GM13977 (cell line): Measurements from ENCODE around the gene FBXO17.

Experiments
- DNase-seq: peaks from one replicate; pipeline ENCODE4 v3.0.0; 2012; ENCODE audit warnings: low spot score
- in situ Hi-C: fragments of 300-500 bp; cut with MboI; formaldehyde crosslinking; loops from one replicate; pipeline ENCODE4 v1.12.0; 2022; ENCODE audit warnings: low sequenced_read_pairs, low pct_unique_long_range_greater_than_20kb, mixed read lengths, inconsistent platforms; ENCODE audit not compliant: unreplicated experiment
- TF ChIP-seq, protein P1 (sequence below): IDR thresholded peaks from 2 replicates; pipeline ENCODE4 v1.5.1; 2012; ENCODE audit warnings: mild to moderate bottlenecking, control low read depth; ENCODE audit not compliant: insufficient read depth; ENCODE audit errors: extremely low read depth, missing control alignments

FBXO17 gene

DNA sequence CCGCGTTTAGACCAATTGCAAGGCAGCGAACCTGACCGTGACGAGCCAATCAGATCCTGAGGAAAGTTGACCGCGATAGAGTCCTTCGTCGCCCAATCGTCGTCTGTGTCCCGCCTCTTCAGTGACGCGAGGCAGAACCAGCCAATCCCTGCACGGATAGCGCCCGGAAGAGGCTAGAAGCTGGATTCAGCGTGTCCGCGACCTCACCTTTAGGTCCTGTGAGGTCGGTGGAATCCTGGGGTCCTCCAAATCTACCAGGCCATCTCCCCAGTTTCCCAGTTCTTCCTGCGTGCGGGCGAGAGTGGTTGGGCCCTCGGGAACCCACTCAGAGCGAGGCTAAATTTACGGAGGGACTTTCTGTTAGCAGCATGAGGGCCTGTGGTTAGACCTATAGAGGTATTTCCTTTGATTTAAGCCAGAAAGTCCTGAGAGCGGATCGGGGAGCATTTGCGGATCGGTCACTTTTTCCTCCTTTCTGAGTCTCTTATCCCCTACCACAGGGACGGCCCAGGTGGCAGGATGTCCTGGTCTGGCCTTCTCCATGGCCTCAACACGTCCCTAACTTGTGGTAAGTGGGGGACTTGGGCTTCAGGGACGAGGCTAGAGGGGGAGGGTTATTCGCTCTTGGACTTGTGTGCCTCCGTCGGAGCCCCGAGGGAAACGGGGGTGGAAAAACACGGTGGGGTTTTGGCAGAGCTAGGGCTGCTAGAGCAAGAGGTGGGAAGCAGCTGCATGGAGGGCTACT is 44.6 kb downstream of the FBXO17 start, which contains the start of gene MRPS12:
TSS of gene MRPS12 (plus strand) at position 169 of the 745 bp plus-strand sequence. CDS start at position 520, 351 bp downstream.
- TF ChIP-seq, protein P1, sequence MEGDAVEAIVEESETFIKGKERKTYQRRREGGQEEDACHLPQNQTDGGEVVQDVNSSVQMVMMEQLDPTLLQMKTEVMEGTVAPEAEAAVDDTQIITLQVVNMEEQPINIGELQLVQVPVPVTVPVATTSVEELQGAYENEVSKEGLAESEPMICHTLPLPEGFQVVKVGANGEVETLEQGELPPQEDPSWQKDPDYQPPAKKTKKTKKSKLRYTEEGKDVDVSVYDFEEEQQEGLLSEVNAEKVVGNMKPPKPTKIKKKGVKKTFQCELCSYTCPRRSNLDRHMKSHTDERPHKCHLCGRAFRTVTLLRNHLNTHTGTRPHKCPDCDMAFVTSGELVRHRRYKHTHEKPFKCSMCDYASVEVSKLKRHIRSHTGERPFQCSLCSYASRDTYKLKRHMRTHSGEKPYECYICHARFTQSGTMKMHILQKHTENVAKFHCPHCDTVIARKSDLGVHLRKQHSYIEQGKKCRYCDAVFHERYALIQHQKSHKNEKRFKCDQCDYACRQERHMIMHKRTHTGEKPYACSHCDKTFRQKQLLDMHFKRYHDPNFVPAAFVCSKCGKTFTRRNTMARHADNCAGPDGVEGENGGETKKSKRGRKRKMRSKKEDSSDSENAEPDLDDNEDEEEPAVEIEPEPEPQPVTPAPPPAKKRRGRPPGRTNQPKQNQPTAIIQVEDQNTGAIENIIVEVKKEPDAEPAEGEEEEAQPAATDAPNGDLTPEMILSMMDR = no peak
- DNase-seq = peak; percentile 99
- in situ Hi-C loops = loop anchor here (25.0 kb wide), 1 partner anchor 519 kb away; the partner anchor contains the start of gene FAM98C

GRCh38 chr19:38929929-38930775 is 45.4 kb downstream of the FBXO17 start, which contains the start of gene SARS2:
SARS2 (minus strand) TSS chr19:38930763; CDS start chr19:38930736, 27 bp downstream.
- TF ChIP-seq, protein P1 = peak; percentile 91
- peak; percentile 97 for DNase-seq
- in situ Hi-C loops = loop anchor here (25.0 kb wide), 1 partner anchor 518 kb away; the partner anchor contains the start of gene FAM98C

DNA sequence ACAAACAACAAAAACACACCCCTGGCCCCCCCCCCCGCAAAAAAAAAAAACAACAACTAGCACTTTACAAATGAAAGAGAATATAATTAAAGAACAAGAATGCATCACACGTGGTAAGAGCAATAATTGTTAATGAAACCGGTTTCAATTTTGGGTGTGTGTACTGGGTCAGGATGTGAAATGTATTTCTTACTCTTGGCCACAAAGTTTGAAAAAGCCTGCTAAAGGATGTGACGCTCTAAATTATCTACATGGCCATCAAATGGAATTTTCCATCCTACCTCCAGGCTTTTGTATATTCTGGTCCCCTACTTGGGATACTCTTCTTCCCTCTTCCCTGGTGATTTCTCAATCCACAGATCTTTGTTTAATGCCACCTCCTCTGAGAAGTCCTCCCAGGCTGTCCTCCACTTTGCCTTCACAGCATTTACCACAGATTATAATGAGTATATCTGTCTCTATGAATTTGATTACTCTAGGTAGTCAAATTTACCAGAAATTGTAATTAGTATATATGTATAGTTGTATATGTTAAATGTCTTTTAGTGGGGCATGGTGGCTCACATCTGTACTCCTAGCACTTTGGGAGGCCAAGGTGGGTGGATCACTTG is 47.0 kb downstream of the FBXO17 start:
- TF ChIP-seq, protein P1 = no peak
- no peak for DNase-seq
- in situ Hi-C loops = loop anchor here (25.0 kb wide), 1 partner anchor 516 kb away; the partner anchor contains the start of gene FAM98C

- DNase-seq = no peak
- in situ Hi-C loops = loop anchor here (25.0 kb wide), 1 partner anchor 187 kb away; the partner anchor contains the start of gene CAPN12
- TF ChIP-seq, protein P1 = no peak
Measured at GRCh38 chr19:38924388-38924787, 51.2 kb downstream of the FBXO17 start.

- TF ChIP-seq, protein P1 = no peak
- in situ Hi-C loops = loop anchor here (25.0 kb wide), 1 partner anchor 185 kb away; the partner anchor contains the start of gene CAPN12
- no peak for DNase-seq
Measured at GRCh38 chr19:38922482-38922881, 53.1 kb downstream of the FBXO17 start.
